Calu3 (cell line): ENCODE results near the gene RBPMS2. TPM values are rescaled to one million over a fixed set of nuclear protein-coding genes. Genes with fewer than 3 reads are reported as not detected.

Experiments used
- BruUV-seq: library from RNA; stranded (reverse); fragments of 400-500 nt; replicated peaks from 2 replicates; lab custom pipeline; 2021; lab: Mats Ljungman, UMichigan
- CTCF ChIA-PET: fragments of 300-600 bp; sonication (Branson Sonifier 250); formaldehyde crosslinking; loops from one replicate; lab custom pipeline; 2022; ENCODE audit warnings: antibody characterized with exemption; lab: Charles Lee
- DNase-seq: peaks from one replicate; pipeline ENCODE4 v3.0.0; 2022
- H3K27ac Mint-ChIP-seq: one replicate; pipeline ENCODE4 v1.8.0; 2022; ENCODE audit warnings: mixed read lengths; ENCODE audit not compliant: unreplicated experiment
- H3K27me3 Mint-ChIP-seq: one replicate; pipeline ENCODE4 v1.8.0; 2022; ENCODE audit warnings: mixed read lengths; ENCODE audit not compliant: unreplicated experiment
- H3K36me3 Mint-ChIP-seq: one replicate; pipeline ENCODE4 v1.8.0; 2022; ENCODE audit warnings: mild to moderate bottlenecking, moderate library complexity, mixed read lengths; ENCODE audit not compliant: insufficient read depth, unreplicated experiment
- H3K4me1 Mint-ChIP-seq: one replicate; pipeline ENCODE4 v1.8.0; 2022; ENCODE audit warnings: mild to moderate bottlenecking, low read depth, mixed read lengths; ENCODE audit not compliant: unreplicated experiment
- H3K4me3 Mint-ChIP-seq: one replicate; pipeline ENCODE4 v1.8.0; 2022; ENCODE audit warnings: mild to moderate bottlenecking, low read depth, moderate library complexity, mixed read lengths; ENCODE audit not compliant: unreplicated experiment
- H3K9me3 Mint-ChIP-seq: one replicate; pipeline ENCODE4 v1.8.0; 2022; ENCODE audit warnings: low read depth, mixed read lengths; ENCODE audit not compliant: unreplicated experiment
- CTCF ChIP-seq: fragments of 200-600 bp; IDR thresholded peaks from one replicate; pipeline ENCODE4 v1.8.0; 2022; ENCODE audit warnings: antibody characterized with exemption; ENCODE audit not compliant: unreplicated experiment
- intact Hi-C: fragments of 100-400 bp; cut with micrococcal nuclease; formaldehyde crosslinking; loops from one replicate; pipeline ENCODE4 v1.10.0; 2022; ENCODE audit not compliant: unreplicated experiment
- total RNA-seq: library from RNA; stranded (reverse); gene quantifications from 2 replicates; pipeline ENCODE4 v1.2.3, GENCODE V29; 2022

Gene RBPMS2
- total RNA-seq, 1 experiment from 2014 or later = 1.4 TPM

GRCh38 chr15:64807751-64808222 is 32.4 kb upstream of the RBPMS2 start:
- Mint-ChIP-seq H3K4me1 (no peaks in the 10 kb centered on the region), H3K9me3 (no peaks in the 10 kb centered on the region), H3K4me3 (no peak overlapping the region), H3K27me3 (peaks cover 28% of the 10 kb centered on the region), H3K27ac (no peak overlapping the region), H3K36me3 (peaks cover 5% of the 10 kb centered on the region)
- intact Hi-C loops = no loop called here
- CTCF ChIA-PET = no interaction called here
- no TSS peak for BruUV-seq
- no peak for TF ChIP-seq CTCF
- no peak for DNase-seq

- TF ChIP-seq CTCF = no peak
- Mint-ChIP-seq H3K36me3 (peaks cover 5% of the 10 kb centered on the region), H3K4me1 (no peaks in the 10 kb centered on the region), H3K27ac (no peak overlapping the region), H3K4me3 (no peak overlapping the region), H3K9me3 (no peaks in the 10 kb centered on the region), H3K27me3 (peaks cover 28% of the 10 kb centered on the region)
- no peak for DNase-seq
- CTCF ChIA-PET = no interaction called here
- no TSS peak for BruUV-seq
- intact Hi-C loops = no loop called here
These were observed 31.8 kb upstream of the RBPMS2 start for GRCh38 chr15:64807051-64807749.

DNA sequence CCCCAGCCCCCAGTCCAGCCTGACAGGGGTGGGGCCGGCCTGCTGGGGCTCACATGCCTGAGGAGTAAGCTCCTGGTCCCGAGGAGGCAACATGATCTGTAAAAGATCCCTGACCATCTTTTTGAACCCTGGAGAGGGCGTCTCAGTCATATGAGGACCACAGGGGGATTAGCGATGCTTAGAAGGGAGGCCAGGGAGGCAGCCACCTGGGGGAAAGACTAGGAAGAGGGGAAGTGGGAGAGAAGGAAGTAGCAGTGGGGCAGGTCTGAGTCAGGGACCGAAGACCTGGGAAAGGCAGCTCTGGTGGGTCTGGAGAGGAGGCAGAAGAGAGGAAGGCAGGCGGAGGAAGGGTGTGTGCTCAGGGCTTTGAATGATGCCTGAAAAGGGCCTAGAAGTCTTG is 31.1 kb upstream of the RBPMS2 start:
- no TSS peak for BruUV-seq
- Mint-ChIP-seq H3K36me3 (peaks cover 5% of the 10 kb centered on the region), H3K27me3 (peaks cover 28% of the 10 kb centered on the region), H3K9me3 (no peaks in the 10 kb centered on the region), H3K27ac (no peak overlapping the region), H3K4me1 (no peaks in the 10 kb centered on the region), H3K4me3 (no peak overlapping the region)
- intact Hi-C loops = no loop called here
- no peak for DNase-seq
- CTCF ChIA-PET = no interaction called here
- TF ChIP-seq CTCF = no peak

- intact Hi-C loops = no loop called here
- no peaks in the 10 kb centered on the region for H3K4me1 Mint-ChIP-seq
- H3K9me3 Mint-ChIP-seq = no peaks in the 10 kb centered on the region
- no peak overlapping the region for H3K27ac Mint-ChIP-seq
- peaks cover 5% of the 10 kb centered on the region for H3K36me3 Mint-ChIP-seq
- BruUV-seq = no TSS peak
- peaks cover 16% of the 10 kb centered on the region for H3K27me3 Mint-ChIP-seq
- H3K4me3 Mint-ChIP-seq = no peak overlapping the region
- CTCF ChIA-PET = no interaction called here
- no peak for DNase-seq
- no peak for TF ChIP-seq CTCF
These were observed 29.2 kb upstream of the RBPMS2 start for GRCh38 chr15:64804619-64805018.
